Measurements from ENCODE around the gene RNF14.
"Not testable (repeated sequence)": the region's sequence is repeated elsewhere in the genome, so short reads cannot be mapped to it uniquely, and the experiment has no call there.

RNF14 gene

GRCh38 chr5:142017832-142018427 lies 49.0 kb downstream of the RNF14 start:
- DNase-seq = no peak

DNA sequence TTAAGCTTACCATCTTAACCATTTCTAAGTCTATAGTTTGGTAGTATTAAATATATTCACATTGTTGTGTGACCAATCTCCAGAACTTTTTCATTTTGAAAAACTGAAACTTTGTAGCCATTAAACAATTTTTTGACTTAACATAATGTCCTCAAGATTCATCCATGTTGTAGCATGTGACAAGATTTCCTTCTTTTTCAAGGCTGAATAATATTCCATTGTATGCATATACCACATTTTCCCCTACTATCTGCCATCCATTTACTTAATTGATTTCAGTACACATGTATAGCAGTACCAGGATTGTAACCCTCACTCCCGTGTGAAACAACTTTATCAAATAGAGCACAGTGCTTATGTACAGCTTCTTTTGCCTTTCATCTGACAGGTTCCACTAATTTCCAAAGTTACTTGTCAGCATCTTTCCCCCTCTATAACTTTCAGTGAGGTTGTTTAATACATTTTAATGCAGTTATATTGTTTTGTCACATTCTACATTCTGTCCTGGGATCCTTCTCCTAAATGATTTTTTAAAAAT lies 51.3 kb downstream of the RNF14 start:
- DNase-seq = no peak

DNA sequence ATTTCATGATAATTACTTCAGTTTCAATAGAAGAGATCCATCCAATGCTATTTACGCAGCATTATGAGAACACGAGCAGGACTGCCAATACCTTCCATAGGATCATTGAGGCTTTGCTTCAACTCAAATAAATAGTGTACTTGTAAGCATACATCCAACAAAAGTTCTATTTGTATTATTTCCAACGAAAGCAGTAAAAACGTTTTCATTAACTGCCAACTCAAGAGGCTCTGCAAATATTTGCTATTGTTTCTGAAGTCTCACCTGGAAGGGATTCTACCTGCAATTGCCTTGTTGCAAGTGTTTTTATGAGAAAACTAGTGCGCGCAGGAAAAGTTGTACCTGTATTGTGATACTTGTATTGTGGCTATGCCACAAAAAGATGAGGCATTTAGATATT lies 54.9 kb downstream of the RNF14 start:
- DNase-seq = peak; percentile 43

DNA sequence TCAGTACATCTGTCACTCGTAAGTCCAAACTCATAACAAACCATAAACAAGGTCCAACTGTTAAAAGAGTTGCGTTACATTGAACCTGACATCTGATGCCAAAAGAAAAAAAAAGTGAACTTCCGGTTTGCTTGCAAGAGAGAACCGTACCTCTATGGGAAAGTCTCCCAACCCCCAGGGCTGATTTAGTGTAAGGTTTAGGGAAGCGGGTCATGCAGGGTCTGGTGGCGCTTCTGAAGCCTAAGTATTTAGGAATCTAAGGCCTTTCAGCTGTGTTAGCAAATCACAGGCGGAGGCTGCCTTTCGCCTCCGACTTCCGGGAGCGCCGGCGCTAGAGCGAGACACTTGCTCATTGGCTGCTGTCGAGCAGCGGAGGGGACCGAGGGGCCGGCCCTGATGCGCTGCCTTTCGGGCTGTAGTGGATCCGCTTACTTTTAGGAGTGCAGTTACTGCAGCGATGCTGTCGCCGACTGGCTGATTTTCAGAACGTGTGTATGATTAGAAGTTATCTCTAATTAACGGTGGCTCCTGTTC lies 55.9 kb downstream of the RNF14 start:
- DNase-seq = peak; percentile 76

DNA sequence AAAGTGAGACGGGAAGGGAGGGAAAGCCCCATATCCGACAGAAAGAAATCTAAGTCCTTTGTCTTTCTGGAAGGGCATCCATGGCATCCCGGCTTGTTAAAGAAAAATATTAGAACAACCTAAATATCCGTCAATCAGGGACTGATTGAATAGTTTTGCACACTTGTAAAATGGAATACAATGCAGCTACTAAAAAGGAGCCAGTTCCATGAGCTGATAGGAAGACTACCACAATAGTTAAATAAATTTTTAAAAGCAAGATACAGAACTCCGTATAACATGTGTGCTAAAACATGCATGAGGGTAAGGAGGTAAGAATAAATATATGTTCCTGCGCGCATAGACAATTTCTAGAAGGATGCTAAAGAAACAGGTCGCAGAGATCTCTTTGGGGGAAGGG lies 56.7 kb downstream of the RNF14 start:
- DNase-seq = no peak

- DNase-seq = no peak
Measured at GRCh38 chr5:142032150-142032549, 63.2 kb downstream of the RNF14 start.

DNA sequence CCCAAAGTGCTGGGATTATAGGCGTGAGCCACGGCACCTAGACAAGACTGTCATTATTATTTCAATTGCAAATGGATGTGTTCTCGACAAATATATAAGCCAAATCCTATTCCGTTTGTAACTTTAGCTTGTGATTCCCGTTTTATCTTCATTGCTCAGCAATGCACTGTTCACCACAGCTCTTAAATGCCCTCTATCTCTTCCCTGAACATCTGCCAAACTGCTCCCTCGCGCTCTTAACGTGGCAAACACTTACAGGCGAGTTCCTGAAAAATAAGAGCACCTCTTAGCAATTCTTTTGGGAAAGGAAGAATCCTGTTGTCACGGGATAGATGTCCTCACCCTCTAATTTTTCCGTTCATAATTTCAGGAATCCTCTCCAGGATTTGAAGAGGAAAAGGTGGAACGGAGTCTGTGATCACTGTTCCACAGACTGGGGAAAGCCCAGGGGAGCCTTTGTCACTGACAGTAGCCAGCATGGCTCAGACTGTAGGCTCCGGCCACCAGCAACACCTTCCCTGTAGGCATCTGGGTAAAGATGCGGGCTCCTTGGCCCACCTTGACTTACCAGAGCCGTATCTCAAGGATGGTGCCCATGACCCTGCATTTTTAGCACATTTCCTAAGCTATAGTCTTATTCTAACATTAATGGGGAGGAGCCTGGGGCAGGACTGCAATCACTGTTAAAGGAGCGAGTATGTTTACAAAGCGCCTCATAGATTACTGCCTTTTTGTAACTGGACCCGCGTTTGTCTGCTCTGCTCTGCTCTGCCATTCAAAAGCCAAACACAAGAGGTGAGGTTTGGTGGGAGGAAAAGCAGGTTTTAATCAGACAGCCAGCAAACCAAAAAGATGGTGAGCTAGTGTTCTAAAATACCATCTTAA lies 64.1 kb downstream of the RNF14 start:
- peak; percentile 15 for DNase-seq

DNA sequence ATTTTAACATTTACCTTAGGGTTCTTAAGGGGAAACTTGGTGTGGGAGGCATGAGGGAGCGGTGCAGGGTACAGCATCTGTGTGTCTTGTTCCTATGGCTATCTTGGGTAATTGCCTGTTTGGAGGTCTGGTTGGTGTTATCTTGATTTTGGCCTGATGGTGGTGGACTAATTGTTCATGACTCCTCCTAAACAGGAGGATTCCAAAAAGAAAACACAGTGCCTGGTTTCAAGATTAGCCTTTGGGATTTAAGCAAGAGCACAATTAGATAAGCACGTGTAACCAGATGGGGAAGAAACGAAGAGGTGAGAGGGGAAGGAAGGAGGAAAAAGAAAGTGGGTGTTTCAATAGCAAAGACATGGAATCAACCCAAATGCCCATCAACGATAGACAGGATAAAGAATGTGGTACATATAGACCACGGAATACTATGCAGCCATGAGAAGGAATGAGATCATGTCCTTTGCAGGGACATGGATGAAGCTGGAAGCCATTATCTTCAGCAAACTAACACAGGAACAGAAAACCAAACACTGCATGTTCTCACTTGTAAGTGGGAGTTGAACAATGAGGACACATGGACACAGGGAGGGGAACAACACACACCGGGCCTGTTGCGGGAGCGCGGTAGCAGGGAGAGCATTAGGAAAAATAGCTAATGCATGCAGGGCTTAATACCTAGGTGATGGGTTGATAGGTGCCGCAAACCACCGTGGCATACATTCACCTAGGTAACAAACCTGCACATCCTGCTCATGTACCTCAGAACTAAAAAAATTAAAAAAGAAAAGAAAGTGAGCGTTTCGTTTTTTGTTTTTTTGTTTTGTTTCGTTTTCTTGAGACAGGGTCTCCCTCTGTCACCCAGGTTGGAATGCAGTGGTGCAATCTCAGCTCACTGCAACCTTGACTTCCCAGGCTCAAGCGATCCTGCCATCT lies 65.0 kb downstream of the RNF14 start:
- DNase-seq = not testable (repeated sequence)

DNA sequence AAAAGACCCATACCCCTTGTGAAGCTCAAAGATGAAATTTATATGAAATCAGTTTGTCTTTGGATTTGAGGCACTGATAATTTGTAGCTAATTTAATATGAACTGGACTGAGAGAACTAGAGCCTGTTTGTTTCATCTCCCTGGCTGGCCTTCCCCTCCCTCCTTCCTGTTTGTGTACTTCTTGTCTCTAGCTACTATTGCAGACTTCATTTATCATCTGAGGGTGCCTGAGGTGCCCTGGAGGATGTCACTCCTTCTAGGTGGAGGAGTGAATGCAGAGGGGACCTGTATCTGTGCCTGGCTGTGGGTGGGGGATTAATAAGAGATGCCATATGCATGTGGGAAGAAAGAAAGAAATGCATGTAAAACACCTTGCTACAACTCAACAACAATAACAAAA lies 66.1 kb downstream of the RNF14 start:
- no peak for DNase-seq

GRCh38 chr5:142036918-142037317 lies 68.0 kb downstream of the RNF14 start:
- DNase-seq = no peak

GRCh38 chr5:142037599-142037998 lies 68.7 kb downstream of the RNF14 start:
- not testable (repeated sequence) for DNase-seq

DNA sequence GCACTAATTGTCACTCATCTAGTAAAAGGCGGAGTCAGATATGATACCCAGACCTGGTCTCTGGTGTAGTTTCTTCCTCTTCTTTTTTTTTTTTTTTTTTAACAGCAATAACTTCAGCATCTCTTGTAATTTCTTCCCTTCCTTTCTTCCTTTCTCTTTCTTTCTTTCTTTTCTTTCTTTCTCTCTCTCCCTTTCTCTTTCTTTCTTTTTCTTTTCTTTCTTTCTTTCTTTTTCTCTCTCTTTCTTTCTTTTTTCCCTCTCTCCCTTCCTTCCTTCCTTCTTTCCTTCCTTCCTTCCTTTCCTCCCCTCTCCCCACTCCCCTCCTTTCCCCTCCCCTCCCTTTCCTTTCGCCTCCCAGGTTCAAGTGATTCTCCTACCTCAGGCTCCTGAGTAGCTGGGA lies 69.8 kb downstream of the RNF14 start:
- no peak for DNase-seq

Measured in DMS153 (cell line).